ENCODE results near the gene PNMA1. TPM values are rescaled to one million over a fixed set of nuclear protein-coding genes. Genes with fewer than 3 reads are reported as not detected.

Gene PNMA1
- total RNA-seq, 1 experiment from 2014 or later, result 43.3 TPM

GRCh38 chr14:73723797-73724661, 9.8 kb upstream of the PNMA1 start:
- DNase-seq (ENCODE audit: unreplicated experiment), result peak; percentile 97
- Mint-ChIP-seq H3K4me1 (ENCODE audit: insufficient read depth, unreplicated experiment) (peaks cover 39% of the 10 kb centered on the region), H3K27me3 (ENCODE audit: insufficient read depth, unreplicated experiment) (no peaks in the 10 kb centered on the region), H3K27ac (ENCODE audit: low read depth, unreplicated experiment) (peak overlapping the region; percentile 90), H3K9me3 (ENCODE audit: unreplicated experiment) (no peaks in the 10 kb centered on the region), H3K36me3 (ENCODE audit: insufficient read depth, unreplicated experiment) (peaks cover 97% of the 10 kb centered on the region), H3K4me3 (ENCODE audit: unreplicated experiment) (peak overlapping the region; percentile 64)
- peak; percentile 12 for TF ChIP-seq CTCF (IDR thresholded peaks at IDR 0.05; ENCODE audit: unreplicated experiment)
- BruUV-seq (replicated peaks), result no TSS peak
- CTCF ChIA-PET, result interaction anchor here (0.8 to 3.1 kb wide), 3 partner anchors 34 to 214 kb away, joined by 3 to 16 read pairs (median 7); no protein-coding TSS in a partner anchor
- POLR2A ChIA-PET, result interaction anchor here (0.6 to 10.4 kb wide), 26 partner anchors 9 to 1158 kb away, joined by 3 to 189 read pairs (median 4); partner anchors contain the start of genes ACOT2, COQ6, FAM161B and NUMB
- intact Hi-C loops (cut with micrococcal nuclease), result loop anchor here (1.0 to 5.0 kb wide), 3 partner anchors 10 to 315 kb away; partner anchors contain the start of genes PNMA1 and ZNF410

- BruUV-seq (replicated peaks), result no TSS peak
- intact Hi-C loops (cut with micrococcal nuclease), result loop anchor here (5.0 kb wide), 1 partner anchor 164 kb away; the partner anchor contains the start of gene ZNF410
- POLR2A ChIA-PET, result interaction anchor here (0.6 to 10.4 kb wide), 21 partner anchors 8 to 478 kb away, joined by 3 to 189 read pairs (median 5); partner anchors contain the start of genes ACOT2, NUMB, PNMA1 and PTGR2
- Mint-ChIP-seq H3K27ac (ENCODE audit: low read depth, unreplicated experiment) (peak overlapping the region; percentile 90), H3K4me1 (ENCODE audit: insufficient read depth, unreplicated experiment) (peaks cover 33% of the 10 kb centered on the region), H3K27me3 (ENCODE audit: insufficient read depth, unreplicated experiment) (no peaks in the 10 kb centered on the region), H3K9me3 (ENCODE audit: unreplicated experiment) (no peaks in the 10 kb centered on the region), H3K4me3 (ENCODE audit: unreplicated experiment) (peak overlapping the region; percentile 64), H3K36me3 (ENCODE audit: insufficient read depth, unreplicated experiment) (peaks cover 97% of the 10 kb centered on the region)
- CTCF ChIA-PET, result interaction anchor here (0.6 to 3.1 kb wide), 4 partner anchors 34 to 214 kb away, joined by 3 to 16 read pairs (median 6); no protein-coding TSS in a partner anchor
- TF ChIP-seq CTCF (IDR thresholded peaks at IDR 0.05; ENCODE audit: unreplicated experiment), result no peak
- no peak for DNase-seq (ENCODE audit: unreplicated experiment)
These were observed 9.2 kb upstream of the PNMA1 start for GRCh38 chr14:73723406-73723796.

GRCh38 chr14:73722581-73722980, 8.4 kb upstream of the PNMA1 start:
- CTCF ChIA-PET, result interaction anchor here (0.5 to 3.1 kb wide), 3 partner anchors 21 to 76 kb away, joined by 3 to 16 read pairs (median 4); no protein-coding TSS in a partner anchor
- Mint-ChIP-seq H3K4me3 (ENCODE audit: unreplicated experiment) (no peak overlapping the region), H3K36me3 (ENCODE audit: insufficient read depth, unreplicated experiment) (peaks cover 97% of the 10 kb centered on the region), H3K9me3 (ENCODE audit: unreplicated experiment) (no peaks in the 10 kb centered on the region), H3K27ac (ENCODE audit: low read depth, unreplicated experiment) (no peak overlapping the region), H3K27me3 (ENCODE audit: insufficient read depth, unreplicated experiment) (no peaks in the 10 kb centered on the region), H3K4me1 (ENCODE audit: insufficient read depth, unreplicated experiment) (peaks cover 30% of the 10 kb centered on the region)
- TF ChIP-seq CTCF (IDR thresholded peaks at IDR 0.05; ENCODE audit: unreplicated experiment), result no peak
- intact Hi-C loops (cut with micrococcal nuclease), result loop anchor here (5.0 kb wide), 1 partner anchor 165 kb away; the partner anchor contains the start of gene ZNF410
- BruUV-seq (replicated peaks), result no TSS peak
- no peak for DNase-seq (ENCODE audit: unreplicated experiment)
- POLR2A ChIA-PET, result interaction anchor here (0.6 to 10.4 kb wide), 10 partner anchors 10 to 478 kb away, joined by 3 to 189 read pairs (median 15); partner anchors contain the start of genes NUMB, PNMA1, PTGR2 and ZNF410
